GM19035 (cell line): ENCODE data around the gene SENP3.
A peak's percentile ranks its signal among the peaks of the same experiment; 100 is the strongest.

ENCODE experiments used
- ATAC-seq: cut with Tn5 transposase; IDR thresholded peaks from one replicate; pipeline ENCODE4 v1.9.1; 2021; ENCODE audit not compliant: unreplicated experiment

Gene SENP3

DNA sequence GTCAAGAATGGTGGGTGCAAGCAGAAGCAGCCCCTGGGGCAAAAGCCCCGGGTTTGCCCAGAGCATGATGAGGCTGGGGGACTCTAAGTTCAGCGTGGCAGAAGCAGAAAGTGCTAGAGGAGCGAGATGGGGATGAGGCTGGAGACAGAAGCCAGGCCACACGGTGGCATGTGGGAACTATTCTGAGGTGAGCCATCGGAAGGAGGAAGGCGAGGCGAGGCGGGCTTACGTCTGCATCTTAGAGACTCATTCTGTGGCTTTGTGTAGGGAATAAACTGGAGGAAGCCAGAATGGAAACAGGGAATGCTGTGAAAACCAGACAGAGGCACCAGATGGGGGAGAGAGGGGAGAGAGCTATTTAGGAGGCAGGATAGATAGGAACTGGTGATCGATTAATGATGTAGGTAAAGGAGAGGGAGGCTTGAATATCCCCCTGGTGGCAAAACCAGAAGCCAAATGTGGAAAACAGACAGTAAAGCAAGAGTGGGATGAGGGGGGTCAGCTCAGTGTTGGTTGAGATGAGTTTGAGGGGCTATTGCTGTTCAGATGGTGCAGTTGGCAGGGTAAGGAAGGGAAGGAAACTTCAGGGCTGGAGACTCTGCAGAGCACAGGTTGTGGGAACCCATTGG, 6.3 kb upstream of the SENP3 start:
- no peak for ATAC-seq

DNA sequence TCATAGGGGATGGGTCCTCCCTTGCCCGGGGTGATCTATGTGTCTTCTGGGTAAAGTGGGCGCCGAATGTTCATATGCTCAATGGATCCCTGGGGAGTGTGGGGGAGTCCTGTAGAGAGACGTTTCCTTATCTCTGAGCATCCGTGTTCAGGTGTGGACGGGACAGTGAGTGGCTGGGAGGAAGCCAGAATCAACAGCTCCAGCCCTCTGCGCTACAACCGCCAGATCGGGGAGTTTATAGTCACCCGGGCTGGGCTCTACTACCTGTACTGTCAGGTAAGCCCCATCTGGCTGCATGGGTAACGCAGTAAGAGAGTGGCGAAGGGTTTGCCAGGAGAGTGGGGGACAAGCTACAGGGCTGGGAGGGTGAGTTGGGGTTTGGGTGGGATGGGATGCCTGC, 5.1 kb upstream of the SENP3 start:
- ATAC-seq, result no peak

DNA sequence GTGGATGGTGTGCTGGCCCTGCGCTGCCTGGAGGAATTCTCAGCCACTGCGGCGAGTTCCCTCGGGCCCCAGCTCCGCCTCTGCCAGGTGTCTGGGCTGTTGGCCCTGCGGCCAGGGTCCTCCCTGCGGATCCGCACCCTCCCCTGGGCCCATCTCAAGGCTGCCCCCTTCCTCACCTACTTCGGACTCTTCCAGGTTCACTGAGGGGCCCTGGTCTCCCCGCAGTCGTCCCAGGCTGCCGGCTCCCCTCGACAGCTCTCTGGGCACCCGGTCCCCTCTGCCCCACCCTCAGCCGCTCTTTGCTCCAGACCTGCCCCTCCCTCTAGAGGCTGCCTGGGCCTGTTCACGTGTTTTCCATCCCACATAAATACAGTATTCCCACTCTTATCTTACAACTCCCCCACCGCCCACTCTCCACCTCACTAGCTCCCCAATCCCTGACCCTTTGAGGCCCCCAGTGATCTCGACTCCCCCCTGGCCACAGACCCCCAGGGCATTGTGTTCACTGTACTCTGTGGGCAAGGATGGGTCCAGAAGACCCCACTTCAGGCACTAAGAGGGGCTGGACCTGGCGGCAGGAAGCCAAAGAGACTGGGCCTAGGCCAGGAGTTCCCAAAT, 4.5 kb upstream of the SENP3 start:
- no peak for ATAC-seq

DNA sequence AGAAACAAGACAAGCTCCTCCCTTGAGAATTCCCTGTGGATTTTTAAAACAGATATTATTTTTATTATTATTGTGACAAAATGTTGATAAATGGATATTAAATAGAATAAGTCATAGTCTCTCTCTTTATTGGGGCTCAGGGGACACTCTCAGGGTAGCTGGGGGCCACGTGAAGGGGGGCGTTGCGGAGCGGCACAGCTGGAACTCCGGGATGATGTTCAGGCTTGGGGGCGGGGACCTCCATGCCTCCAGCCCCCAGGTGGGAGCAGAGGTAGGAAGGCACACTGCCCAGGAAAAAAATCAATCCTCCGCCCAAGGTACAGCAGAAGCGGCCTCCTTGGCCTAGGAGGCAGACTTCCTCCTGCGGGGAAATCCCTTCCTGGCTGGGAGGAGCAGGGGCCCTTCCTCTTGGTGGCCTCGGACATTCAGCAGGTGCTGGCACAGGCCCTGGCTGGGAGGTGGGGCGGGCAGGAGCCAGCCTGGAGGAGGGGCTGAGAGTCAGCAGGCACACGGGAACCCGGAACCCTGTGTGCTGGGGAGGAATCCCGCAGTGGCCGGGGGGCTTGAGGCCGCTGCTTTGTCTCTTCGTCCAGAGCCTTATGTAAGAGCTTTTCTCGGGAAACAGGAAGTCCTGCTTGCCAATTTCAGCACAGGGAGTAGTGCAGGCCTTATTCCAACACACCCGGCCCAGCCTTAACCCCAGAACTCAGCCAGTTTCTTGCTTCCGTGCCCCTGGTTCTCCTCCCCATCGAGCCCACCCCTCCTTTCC, 3.8 kb upstream of the SENP3 start:
- ATAC-seq, result no peak

DNA sequence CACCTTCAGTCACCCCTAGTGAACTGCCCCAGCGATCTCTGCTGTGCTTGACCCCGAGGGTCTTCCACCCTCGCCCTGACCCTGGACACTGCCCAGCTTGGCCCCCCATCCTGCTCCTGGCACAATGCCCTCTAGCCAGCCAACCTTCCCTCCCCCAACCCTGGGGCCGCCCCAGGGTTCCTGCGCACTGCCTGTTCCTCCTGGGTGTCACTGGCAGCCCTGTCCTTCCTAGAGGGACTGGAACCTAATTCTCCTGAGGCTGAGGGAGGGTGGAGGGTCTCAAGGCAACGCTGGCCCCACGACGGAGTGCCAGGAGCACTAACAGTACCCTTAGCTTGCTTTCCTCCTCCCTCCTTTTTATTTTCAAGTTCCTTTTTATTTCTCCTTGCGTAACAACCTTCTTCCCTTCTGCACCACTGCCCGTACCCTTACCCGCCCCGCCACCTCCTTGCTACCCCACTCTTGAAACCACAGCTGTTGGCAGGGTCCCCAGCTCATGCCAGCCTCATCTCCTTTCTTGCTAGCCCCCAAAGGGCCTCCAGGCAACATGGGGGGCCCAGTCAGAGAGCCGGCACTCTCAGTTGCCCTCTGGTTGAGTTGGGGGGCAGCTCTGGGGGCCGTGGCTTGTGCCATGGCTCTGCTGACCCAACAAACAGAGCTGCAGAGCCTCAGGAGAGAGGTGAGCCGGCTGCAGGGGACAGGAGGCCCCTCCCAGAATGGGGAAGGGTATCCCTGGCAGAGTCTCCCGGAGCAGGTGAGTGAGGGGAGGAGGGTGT, 3.0 kb upstream of the SENP3 start, which contains the start of gene TNFSF13:
TSS of gene TNFSF13 (plus strand) at position 207 of the 776 bp plus-strand sequence. CDS start at position 497, 290 bp downstream.
- ATAC-seq, result no peak

DNA sequence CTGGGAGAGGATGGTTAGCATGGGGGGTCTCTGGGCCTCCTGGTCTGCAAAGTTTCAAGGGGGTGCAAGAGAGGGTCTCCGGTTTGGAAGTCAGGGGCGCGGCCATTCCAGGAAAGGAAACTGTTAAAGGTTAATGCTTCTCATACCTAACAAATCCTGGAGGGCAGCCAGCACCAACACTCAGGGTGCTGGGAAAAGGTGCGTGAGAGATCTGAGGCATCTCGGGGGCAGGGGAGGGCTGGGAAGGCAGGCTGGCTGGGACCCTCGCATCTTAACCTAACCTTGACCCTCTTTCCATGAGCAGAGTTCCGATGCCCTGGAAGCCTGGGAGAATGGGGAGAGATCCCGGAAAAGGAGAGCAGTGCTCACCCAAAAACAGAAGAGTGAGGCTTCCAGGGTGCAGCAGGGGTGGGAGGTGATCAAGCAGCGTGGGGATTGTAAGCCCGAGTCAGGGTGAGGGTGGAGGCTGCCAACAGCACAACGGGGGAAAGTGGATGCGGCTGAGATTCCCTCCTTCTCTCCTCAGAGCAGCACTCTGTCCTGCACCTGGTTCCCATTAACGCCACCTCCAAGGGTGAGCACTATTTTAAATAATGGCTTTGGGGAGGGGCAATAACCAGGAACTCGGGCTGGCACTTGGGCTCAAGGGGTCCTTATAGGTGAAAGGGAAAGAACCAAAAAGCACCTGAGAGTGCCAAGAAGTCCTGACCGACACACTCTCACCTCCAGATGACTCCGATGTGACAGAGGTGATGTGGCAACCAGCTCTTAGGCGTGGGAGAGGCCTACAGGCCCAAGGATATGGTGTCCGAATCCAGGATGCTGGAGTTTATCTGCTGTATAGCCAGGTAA, 2.2 kb upstream of the SENP3 start:
- no peak for ATAC-seq

DNA sequence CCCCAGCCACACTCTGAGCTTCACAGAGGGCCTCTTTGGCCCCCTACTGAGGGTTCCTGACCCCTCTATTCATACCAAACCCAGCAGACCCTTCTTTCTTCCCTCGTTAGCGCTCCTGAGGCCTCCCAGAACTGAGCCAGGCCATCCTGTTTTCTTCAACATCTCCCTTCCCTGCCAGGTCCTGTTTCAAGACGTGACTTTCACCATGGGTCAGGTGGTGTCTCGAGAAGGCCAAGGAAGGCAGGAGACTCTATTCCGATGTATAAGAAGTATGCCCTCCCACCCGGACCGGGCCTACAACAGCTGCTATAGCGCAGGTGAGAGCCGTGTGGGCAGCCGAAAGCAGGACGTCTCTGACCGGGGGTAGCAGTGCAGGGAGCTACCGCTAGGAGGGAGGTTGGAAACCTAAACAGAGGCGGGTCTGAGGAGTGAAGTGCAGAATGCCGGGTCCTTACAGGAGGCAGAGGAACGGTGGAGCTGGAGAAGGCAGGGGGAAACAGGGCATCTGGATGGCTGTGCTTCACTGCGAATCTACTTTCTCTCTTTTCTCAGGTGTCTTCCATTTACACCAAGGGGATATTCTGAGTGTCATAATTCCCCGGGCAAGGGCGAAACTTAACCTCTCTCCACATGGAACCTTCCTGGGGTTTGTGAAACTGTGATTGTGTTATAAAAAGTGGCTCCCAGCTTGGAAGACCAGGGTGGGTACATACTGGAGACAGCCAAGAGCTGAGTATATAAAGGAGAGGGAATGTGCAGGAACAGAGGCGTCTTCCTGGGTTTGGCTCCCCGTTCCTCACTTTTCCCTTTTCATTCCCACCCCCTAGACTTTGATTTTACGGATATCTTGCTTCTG, 1.3 kb upstream of the SENP3 start:
- no peak for ATAC-seq

DNA sequence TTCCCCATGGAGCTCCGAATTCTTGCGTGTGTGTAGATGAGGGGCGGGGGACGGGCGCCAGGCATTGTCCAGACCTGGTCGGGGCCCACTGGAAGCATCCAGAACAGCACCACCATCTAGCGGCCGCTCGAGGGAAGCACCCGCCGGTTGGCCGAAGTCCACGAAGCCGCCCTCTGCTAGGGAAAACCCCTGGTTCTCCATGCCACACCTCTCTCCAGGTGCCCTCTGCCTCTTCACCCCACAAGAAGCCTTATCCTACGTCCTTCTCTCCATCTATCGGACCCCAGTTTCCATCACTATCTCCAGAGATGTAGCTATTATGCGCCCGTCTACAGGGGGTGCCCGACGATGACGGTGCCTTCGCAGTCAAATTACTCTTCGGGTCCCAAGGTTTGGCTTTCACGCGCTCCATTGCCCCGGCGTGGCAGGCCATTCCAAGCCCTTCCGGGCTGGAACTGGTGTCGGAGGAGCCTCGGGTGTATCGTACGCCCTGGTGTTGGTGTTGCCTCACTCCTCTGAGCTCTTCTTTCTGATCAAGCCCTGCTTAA, 617 bp upstream of the SENP3 start:
- peak; percentile 65 for ATAC-seq

DNA sequence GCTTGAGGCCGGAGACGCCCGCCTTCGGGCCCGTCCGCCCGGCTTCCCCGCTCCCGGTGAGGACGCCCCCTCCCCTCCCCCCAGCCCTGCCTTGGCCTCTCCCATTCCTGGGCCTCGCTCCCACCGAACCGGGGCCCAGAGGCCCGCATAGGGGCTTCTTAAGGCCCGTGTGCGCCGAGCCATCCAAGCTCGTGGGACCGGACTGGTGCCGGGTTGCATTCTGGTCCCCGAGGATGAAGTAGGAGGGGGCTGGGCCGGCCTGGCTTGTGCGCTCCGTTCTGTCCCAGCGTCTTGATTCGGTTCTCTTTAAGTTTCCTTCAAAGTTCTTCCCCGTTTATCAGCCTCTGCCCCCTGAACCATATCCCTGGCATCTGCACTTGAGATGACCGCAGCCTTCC, 488 bp downstream of the SENP3 start:
- ATAC-seq, result peak; percentile 15

DNA sequence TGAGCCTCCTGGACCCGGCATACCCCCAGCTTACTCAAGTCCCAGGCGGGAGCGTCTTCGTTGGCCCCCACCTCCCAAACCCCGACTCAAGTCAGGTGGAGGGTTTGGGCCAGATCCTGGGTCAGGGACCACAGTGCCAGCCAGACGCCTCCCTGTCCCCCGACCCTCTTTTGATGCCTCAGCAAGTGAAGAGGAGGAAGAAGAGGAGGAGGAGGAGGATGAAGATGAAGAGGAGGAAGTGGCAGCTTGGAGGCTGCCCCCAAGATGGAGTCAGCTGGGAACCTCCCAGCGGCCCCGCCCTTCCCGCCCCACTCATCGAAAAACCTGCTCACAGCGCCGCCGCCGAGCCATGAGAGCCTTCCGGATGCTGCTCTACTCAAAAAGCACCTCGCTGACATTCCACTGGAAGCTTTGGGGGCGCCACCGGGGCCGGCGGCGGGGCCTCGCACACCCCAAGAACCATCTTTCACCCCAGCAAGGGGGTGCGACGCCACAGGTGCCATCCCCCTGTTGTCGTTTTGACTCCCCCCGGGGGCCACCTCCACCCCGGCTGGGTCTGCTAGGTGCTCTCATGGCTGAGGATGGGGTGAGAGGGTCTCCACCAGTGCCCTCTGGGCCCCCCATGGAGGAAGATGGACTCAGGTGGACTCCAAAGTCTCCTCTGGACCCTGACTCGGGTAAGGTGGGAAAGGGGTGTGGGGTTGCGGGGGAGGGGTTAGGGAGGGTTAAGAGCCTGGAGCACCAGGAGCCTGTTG, 1.6 kb downstream of the SENP3 start:
- ATAC-seq, result no peak

DNA sequence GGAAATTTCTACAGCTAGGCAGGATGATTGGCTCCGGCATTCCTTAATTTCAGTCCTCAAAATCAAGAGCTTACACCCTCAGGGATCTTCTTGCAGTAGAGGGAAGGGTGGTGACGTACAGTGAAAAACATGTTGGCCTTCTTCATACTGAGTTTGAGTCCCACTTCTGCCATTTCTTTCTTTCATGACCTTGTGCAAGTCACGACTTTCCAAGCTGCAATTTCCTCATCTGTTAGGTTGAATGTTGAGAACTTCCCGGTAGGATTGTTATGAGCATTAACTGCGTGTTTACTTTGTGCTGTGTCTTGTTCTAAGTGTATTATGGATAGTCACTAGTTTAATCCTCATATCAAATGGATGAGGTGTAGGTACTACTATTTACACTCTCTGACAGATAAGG, 7.9 kb downstream of the SENP3 start:
- no peak for ATAC-seq

DNA sequence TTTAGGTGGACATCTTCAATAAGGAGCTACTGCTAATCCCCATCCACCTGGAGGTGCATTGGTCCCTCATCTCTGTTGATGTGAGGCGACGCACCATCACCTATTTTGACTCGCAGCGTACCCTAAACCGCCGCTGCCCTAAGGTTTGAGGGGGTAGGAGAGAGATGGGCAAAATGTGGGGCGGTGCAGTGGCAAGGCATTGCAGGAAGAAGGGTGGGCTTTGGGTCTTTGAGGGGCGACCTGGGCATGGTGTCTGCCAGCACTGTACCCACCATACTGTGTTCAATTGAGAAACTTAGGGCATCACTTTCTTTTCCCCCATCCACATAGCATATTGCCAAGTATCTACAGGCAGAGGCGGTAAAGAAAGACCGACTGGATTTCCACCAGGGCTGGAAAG, 8.6 kb downstream of the SENP3 start:
- no peak for ATAC-seq

DNA sequence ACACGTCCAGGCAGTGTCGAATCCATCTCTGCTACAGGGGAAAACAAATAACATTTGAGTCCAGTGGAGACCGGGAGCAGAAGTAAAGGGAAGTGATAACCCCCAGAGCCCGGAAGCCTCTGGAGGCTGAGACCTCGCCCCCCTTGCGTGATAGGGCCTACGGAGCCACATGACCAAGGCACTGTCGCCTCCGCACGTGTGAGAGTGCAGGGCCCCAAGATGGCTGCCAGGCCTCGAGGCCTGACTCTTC, 10.5 kb downstream of the SENP3 start:
- ATAC-seq, result no peak

DNA sequence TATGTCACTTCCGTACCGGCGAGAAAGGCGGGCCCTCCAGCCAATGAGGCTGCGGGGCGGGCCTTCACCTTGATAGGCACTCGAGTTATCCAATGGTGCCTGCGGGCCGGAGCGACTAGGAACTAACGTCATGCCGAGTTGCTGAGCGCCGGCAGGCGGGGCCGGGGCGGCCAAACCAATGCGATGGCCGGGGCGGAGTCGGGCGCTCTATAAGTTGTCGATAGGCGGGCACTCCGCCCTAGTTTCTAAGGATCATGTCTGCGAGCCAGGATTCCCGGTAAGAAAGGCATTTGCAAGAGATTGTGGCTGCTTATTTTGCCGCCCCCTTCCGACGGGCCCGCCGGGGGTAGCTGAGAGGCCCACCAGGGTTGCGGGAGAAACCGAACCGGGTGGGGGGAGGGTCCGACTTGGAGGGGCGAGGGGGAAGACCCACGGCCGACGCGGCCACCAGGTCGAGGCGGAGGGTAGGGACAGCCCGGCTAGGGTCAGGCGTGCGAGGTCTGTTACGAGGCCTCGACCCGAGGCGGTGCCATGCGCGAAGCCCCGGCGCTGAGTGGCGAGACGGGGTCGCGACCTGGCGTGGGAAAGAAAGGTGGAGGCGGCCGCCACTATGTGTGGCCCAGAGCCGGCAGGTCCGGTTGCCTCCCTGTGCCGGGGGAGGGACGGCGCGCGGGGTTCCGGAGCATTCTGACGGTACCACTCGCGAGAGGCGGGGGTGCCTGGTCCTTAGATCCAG, 11.0 kb downstream of the SENP3 start:
- peak; percentile 88 for ATAC-seq

DNA sequence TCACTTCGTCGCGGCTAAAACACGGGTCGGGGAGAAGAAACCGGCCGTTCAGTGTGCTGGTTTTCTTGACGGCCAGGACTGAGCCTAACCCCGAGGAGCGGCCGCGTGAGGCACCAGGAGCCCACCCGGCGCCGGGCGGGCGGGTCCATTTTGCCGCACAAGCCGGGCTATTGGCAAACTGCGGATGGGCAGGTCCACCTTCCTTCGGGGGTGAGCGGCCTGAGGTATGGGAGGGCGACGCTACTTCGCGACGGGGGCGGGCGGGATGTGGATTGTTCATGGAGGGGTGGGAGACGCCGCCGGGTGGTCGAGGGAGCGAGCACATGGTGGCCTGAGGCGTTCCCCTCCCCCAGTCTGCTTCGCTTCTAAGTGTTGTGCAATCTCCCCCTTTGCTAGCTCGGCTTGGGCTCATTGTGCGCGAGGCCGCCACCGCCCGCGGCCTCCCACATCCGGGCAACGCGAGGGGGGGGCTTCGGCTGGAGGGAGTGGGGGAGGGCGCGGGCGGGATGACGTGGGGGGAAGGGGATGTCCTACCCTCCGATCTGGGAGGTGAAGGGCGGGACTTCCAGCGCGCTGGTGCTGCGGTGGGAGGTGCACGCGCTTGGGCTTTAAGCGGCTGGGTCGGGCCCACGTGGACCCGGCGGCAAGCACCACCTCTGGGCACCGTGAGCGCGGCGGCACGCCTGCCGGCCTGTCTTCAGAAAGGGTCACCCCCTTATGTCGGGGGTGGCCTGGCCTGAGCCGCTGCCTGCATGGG, 11.8 kb downstream of the SENP3 start:
- ATAC-seq, result peak; percentile 24

DNA sequence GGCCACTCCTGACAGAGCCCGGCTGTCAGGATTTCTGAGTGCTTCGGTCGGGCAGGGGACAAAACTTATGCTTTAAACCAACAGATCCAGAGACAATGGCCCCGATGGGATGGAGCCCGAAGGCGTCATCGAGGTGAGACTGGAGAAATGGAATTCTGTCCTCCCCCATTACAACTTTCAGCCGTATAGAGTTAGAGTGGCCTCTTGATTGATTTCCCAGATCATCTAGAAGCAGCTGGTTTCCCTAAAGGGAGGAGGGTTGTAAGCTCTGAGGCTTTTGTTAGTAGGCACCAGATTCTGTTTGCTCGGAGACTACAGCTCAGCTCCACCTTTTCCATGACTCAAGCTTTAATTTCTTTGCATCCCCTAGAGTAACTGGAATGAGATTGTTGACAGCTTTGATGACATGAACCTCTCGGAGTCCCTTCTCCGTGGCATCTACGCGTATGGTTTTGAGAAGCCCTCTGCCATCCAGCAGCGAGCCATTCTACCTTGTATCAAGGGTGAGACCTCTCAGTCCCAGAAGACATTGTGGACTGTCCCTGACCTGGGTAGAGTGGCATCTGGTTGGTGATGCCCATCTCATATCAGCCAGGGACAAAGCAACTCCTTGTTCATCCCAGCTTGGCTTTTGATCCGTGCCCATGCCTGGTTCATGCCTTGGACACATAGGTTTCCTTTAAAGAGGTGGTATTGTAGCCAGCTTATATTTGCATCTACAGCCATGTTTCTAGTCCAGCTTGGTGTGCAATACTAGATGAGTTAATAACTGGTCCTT, 12.6 kb downstream of the SENP3 start:
- no peak for ATAC-seq

DNA sequence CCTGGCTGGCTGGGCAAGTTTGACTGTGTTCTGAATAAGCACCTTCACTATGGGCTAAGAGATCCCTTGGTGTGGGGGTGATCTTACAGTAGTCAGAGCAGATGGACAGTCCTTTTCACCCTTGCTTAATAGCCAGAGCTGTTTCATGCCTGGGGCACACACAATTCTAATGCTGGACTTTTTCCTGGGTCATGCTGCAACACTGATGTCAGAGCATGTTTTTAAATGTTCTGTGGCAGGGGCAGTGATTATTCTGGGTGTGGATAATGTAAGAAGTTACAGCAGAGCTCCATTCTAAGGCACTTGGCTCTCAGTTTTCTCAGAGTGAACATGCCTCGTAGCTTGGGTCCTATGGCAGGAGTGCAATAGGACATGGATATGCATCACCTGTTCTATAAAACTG, 13.8 kb downstream of the SENP3 start:
- no peak for ATAC-seq
